Mammary epithelial cell (primary cell): ENCODE measurements around the gene XRCC5.

Experiments used
- CTCF ChIP-seq, 2 donors: IDR thresholded peaks in 1 of 2; conservative IDR thresholded peaks in 1 of 2; 2 replicates each; pipeline ENCODE4 v1.5.1; 2011 to 2012; ENCODE audit warnings: inconsistent platforms in 2 of 2, low read length in 2 of 2, mild to moderate bottlenecking in 2 of 2, control low read depth in 1 of 2, low read depth in 1 of 2; ENCODE audit not compliant: insufficient read depth in 1 of 2; ENCODE audit errors: extremely low read depth in 1 of 2
- EZH2 ChIP-seq: IDR thresholded peaks from 2 replicates; pipeline ENCODE4 v1.6.1; 2012; ENCODE audit warnings: low read length, inconsistent platforms, borderline replicate concordance

- TF ChIP-seq CTCF (conservative IDR thresholded peaks at IDR 0.05 in 1 of 2, IDR thresholded peaks at IDR 0.05 in 1 of 2; ENCODE audit: extremely low read depth in 1 of 2, insufficient read depth in 1 of 2, low read depth in 1 of 2, low read length in 2 of 2) (no peak), EZH2 (no peak)
Observed at GRCh38 chr2:216111122-216111521, 2.0 kb downstream of the XRCC5 start.
